NB4 (cell line): ENCODE results near the gene LAMB2.

ENCODE experiments used
- DNase-seq: peaks from one replicate; pipeline ENCODE4 v3.0.0; 2010; ENCODE audit warnings: low read depth
- H3K4me3 ChIP-seq: one replicate; pipeline ENCODE4 v1.5.1; 2011; ENCODE audit warnings: mild to moderate bottlenecking, low read depth, low read length, moderate library complexity
- MYC ChIP-seq: IDR thresholded peaks from 2 replicates; pipeline ENCODE4 v1.6.1; 2011; ENCODE audit warnings: low read depth, low read length
- POLR2A ChIP-seq: IDR thresholded peaks from 2 replicates; pipeline ENCODE4 v1.6.1; 2011; ENCODE audit warnings: mild to moderate bottlenecking; ENCODE audit not compliant: insufficient read length; ENCODE audit errors: extremely low read depth
- TF ChIP-seq, protein P1 (sequence below): IDR thresholded peaks from 2 replicates; pipeline ENCODE4 v1.6.1; 2011; ENCODE audit warnings: low read depth, low read length
- TF ChIP-seq, protein P2 (sequence below): IDR thresholded peaks from one replicate; pipeline ENCODE4 v1.5.1; 2012; ENCODE audit warnings: low read depth, low read length

LAMB2 gene

DNA sequence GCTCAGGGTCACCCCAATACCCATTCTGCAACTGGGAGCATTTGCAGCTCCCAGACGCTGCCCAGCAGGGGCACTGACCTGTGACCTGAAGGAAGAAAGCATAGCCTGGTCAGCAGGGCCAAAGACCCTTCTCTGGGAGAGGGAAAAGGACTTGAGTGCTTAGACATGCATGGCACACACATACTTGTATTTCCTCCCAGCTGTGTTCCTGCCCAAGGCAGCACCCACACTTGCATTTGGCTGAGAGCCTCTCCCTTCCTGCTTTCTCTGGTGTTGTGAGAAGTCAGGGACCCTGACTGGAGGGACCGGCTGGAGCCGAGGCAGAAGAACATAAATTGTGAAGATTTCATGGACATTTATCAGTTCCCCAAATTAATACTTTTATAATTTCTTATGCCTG lies 7.2 kb upstream of the LAMB2 start:
- H3K4me3 ChIP-seq = no peak overlapping the region
- no peak for DNase-seq
- no peak for TF ChIP-seq POLR2A

DNA sequence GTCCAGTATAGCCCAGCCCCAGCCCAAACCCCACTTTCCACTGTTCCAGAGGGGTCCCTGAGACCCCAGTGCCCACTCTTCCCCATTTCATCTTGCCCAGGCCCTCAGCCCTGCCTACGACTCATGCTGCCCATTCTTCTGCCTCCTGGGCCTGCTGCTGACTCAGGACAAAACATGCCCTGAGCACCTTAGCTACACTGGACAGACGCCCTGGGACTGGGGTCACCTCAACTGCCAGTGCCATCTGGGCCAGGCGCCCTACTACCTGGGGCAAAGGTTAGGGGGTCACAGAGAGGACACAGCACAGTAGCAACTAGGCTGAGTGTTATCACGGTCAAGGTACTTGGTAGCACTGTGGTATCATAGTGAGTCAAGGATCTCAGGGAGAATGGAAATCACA lies 2.6 kb upstream of the LAMB2 start:
- H3K4me3 ChIP-seq = no peak overlapping the region
- no peak for DNase-seq
- no peak for TF ChIP-seq POLR2A
- no peak for TF ChIP-seq MYC
- TF ChIP-seq, protein P1, sequence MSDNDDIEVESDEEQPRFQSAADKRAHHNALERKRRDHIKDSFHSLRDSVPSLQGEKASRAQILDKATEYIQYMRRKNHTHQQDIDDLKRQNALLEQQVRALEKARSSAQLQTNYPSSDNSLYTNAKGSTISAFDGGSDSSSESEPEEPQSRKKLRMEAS = no peak
- TF ChIP-seq, protein P2, sequence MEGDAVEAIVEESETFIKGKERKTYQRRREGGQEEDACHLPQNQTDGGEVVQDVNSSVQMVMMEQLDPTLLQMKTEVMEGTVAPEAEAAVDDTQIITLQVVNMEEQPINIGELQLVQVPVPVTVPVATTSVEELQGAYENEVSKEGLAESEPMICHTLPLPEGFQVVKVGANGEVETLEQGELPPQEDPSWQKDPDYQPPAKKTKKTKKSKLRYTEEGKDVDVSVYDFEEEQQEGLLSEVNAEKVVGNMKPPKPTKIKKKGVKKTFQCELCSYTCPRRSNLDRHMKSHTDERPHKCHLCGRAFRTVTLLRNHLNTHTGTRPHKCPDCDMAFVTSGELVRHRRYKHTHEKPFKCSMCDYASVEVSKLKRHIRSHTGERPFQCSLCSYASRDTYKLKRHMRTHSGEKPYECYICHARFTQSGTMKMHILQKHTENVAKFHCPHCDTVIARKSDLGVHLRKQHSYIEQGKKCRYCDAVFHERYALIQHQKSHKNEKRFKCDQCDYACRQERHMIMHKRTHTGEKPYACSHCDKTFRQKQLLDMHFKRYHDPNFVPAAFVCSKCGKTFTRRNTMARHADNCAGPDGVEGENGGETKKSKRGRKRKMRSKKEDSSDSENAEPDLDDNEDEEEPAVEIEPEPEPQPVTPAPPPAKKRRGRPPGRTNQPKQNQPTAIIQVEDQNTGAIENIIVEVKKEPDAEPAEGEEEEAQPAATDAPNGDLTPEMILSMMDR = no peak

DNA sequence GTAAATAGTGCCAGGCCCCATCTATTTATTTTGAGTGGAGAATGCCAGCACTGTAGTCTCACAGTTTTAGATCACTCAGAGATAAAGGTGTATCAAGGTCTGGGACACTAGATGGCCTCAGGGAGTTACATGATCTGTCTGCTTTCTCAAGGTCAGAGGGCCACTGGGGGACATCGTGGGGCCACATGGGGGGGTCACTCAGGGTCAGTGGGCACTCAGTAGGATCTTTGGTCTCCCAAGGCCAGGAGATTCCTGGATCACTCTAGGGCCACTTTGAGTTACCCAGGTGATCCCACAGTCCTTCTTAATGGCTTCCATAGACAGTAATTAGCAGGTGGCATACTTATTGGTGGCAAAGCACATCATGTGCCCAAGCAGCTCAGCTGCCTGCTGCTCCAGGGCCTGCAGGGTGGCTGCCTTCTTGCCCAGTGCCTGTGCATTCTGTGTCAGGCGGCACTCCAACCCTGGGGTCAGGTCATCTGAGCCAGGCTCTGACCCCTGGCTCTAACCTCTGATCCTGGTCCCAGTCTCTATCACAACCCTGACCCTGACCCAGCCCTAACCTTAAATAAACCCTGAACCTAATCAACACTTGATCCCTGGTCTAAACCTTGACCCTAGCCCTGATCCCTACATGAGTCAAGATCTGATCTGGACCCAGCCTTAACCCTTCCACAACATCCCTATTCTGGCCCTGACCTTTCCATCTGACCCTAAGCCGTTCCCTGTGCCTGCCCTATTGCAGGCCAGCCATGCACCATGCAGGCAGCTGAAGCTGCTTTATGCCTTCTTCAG lies 1.8 kb upstream of the LAMB2 start:
- H3K4me3 ChIP-seq = no peak overlapping the region
- DNase-seq = no peak
- TF ChIP-seq POLR2A = no peak
- TF ChIP-seq, protein P1 = no peak
- no peak for TF ChIP-seq MYC
- TF ChIP-seq, protein P2 = no peak

DNA sequence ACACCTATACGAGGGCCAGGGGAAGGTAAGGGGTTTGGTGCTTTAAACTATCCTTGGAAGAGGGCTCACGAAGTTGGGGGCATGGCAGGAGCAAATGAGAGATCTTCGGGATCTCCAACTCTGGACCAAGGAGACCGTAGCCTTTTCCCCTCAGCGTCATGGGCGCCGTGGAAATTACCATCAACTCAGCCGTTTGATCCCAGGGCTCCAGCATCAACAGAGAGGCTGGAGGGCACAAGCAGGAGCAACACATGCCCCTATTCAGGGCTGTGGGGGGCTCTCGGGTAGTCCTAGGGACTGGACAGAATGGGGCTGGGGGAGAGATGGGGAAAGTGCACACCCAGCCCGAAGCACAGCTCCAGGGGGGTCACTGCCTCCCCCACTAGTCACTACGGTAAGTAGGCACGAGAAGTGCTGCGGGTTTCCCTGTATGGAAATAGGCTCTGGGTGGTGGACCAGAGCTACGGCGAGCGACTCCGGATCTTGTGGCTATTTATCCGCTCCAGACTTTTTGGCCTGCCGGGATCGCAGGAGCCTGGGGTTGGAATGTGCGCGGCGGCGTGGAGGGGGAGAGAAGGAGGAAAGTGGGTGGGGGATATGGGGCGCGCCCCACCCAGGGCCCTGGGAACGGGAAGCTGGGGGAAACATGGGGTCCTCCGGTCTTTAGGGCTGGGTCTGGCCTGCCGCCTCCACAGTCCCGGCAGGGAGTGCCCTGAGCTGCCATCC lies 539 bp upstream of the LAMB2 start:
- no peak for TF ChIP-seq MYC
- TF ChIP-seq, protein P1 = no peak
- H3K4me3 ChIP-seq = no peak overlapping the region
- peak; percentile 42 for DNase-seq

DNA sequence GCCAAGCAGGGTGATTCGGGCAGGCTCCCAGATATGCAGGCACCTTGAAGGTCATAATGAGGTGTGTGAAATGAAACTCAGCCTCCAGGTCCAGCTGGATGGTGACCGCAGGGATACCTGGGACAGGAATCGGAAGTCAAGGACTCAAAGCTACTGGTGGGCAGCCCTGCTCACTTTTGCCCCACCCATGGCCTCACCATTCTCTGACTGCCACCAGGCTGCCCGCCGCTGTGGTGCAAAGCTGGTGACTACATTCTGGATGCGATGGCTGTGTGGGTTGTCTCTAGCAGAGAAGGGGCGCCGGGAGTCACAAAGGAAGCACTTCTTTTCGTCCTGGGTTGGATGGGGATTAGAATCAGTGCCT lies 795 bp downstream of the LAMB2 start:
- TF ChIP-seq, protein P2 = no peak
- TF ChIP-seq, protein P1 = no peak
- no peak for TF ChIP-seq POLR2A
- no peak for TF ChIP-seq MYC
- H3K4me3 ChIP-seq = no peak overlapping the region
- no peak for DNase-seq

DNA sequence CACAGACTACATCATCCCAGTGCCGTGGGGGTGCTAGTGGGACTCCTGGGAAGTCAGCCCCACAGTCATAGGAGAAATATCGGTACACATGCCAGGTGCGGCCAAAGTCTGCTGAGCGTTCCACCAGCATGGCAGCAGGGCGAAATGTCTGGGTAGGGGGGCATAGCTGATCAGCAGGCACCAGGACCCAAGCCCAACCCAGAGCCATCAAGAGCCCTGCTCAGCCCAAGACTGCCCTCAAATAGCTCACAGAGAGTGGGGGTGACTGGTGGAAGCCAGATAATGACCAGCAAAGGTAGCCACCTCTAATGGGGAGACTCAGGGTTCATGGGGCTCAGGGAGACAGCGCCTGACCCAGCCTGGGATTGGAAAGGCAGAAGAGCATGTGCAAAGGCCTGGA lies 1.3 kb downstream of the LAMB2 start:
- no peak for DNase-seq
- TF ChIP-seq POLR2A = no peak
- TF ChIP-seq, protein P1 = no peak
- TF ChIP-seq, protein P2 = no peak
- TF ChIP-seq MYC = no peak
- H3K4me3 ChIP-seq = no peak overlapping the region
